Measurements from ENCODE around the gene TOMM40. TPM values are rescaled to one million over a fixed set of nuclear protein-coding genes. Genes with fewer than 3 reads are reported as not detected.

The TOMM40 gene
- total RNA-seq, 6 experiments from 2014 or later, result 24.9 to 82.6 (median 26.7) TPM

GRCh38 chr19:44889830-44890365 lies 1.2 kb upstream of the TOMM40 start:
- no peaks in the 10 kb centered on the region for H3K9me3 ChIP-seq
- H3K4me3 ChIP-seq, result peak overlapping the region; percentile 27 to 62 (median 46)
- no peaks in the 10 kb centered on the region for H3K27me3 ChIP-seq
- H3K4me1 ChIP-seq, result peaks cover 0 to 23% (median 8%) of the 10 kb centered on the region in 4 donors
- intact Hi-C loops (cut with DNase I), result loop anchor here in 1 of 2 donors (10.0 kb wide), 1 partner anchor 175 kb away; no protein-coding TSS in a partner anchor
- no peak for DNase-seq
- peak overlapping the region in 1 of 3 donors; percentile 76 for H3K27ac ChIP-seq
- 43% methylated on average over 17 of the region's 17 CpGs for WGBS (ENCODE audit: insufficient coverage, low coverage, low lambda C conversion rate, missing lambda C conversion rate)
- no peak for ATAC-seq
- TF ChIP-seq POLR2A (IDR thresholded peaks at IDR 0.05) (no peak), CTCF (IDR thresholded peaks at IDR 0.05) (no peak)
- H3K36me3 ChIP-seq, result peaks cover 0 to 45% (median 14%) of the 10 kb centered on the region in 4 donors

- peaks cover 0 to 44% (median 15%) of the 10 kb centered on the region in 4 donors for H3K36me3 ChIP-seq
- peak overlapping the region; percentile 27 to 62 (median 46) for H3K4me3 ChIP-seq
Observed at GRCh38 chr19:44890366-44891015, 563 bp upstream of the TOMM40 start.

GRCh38 chr19:44892932-44893331 lies 1.9 kb downstream of the TOMM40 start:
- peaks cover 0 to 35% (median 19%) of the 10 kb centered on the region in 4 donors for H3K36me3 ChIP-seq
- DNase-seq (no peak), ATAC-seq (no peak)
- H3K9me3 ChIP-seq, result no peaks in the 10 kb centered on the region
- intact Hi-C loops (cut with DNase I), result no loop called here
- no peak overlapping the region for H3K27ac ChIP-seq
- H3K27me3 ChIP-seq, result no peaks in the 10 kb centered on the region
- H3K4me1 ChIP-seq, result peaks cover 0 to 23% (median 8%) of the 10 kb centered on the region in 4 donors
- no peak for TF ChIP-seq POLR2A (IDR thresholded peaks at IDR 0.05)
- no peak for TF ChIP-seq CTCF (IDR thresholded peaks at IDR 0.05)
- 82% methylated on average over 4 of the region's 7 CpGs for WGBS (ENCODE audit: insufficient coverage, low coverage, low lambda C conversion rate, missing lambda C conversion rate)
- H3K4me3 ChIP-seq, result no peak overlapping the region

More at GRCh38 chr19:44890366-44891015, 563 bp upstream of the TOMM40 start:
- no peaks in the 10 kb centered on the region for H3K9me3 ChIP-seq
- DNase-seq (peak in 1 of 3 donors; percentile 100), ATAC-seq (peak; percentile 85 to 90 (median 87))
- intact Hi-C loops (cut with DNase I), result no loop called here
- no peak for TF ChIP-seq CTCF (IDR thresholded peaks at IDR 0.05)
- peak; percentile 72 for TF ChIP-seq POLR2A (IDR thresholded peaks at IDR 0.05)
- H3K27ac ChIP-seq, result peak overlapping the region; percentile 67 to 76 (median 69)
- H3K27me3 ChIP-seq, result no peaks in the 10 kb centered on the region
- WGBS (ENCODE audit: insufficient coverage, low coverage, low lambda C conversion rate, missing lambda C conversion rate), result 0% methylated on average over 33 of the region's 40 CpGs
- H3K4me1 ChIP-seq, result peaks cover 0 to 23% (median 8%) of the 10 kb centered on the region in 4 donors

- Histone ChIP-seq H3K4me3 (no peak overlapping the region), H3K27me3 (no peaks in the 10 kb centered on the region), H3K9me3 (no peaks in the 10 kb centered on the region), H3K36me3 (peaks cover 0 to 31% (median 18%) of the 10 kb centered on the region in 4 donors), H3K4me1 (peaks cover 0 to 23% (median 8%) of the 10 kb centered on the region in 4 donors), H3K27ac (no peak overlapping the region)
- intact Hi-C loops (cut with DNase I), result no loop called here
- ATAC-seq, result no peak
- no peak for TF ChIP-seq POLR2A (IDR thresholded peaks at IDR 0.05)
- no peak for TF ChIP-seq CTCF (IDR thresholded peaks at IDR 0.05)
- 86% methylated on average over 10 of the region's 18 CpGs for WGBS (ENCODE audit: insufficient coverage, low coverage, low lambda C conversion rate, missing lambda C conversion rate)
- no peak for DNase-seq
Observed at GRCh38 chr19:44893332-44894051, 2.4 kb downstream of the TOMM40 start.

All from right lobe of liver (tissue), 6 donors.